Measurements from ENCODE around the gene OPCML.

GRCh38 chr11:133053124-133053776, 479.1 kb downstream of the OPCML start:
- TF ChIP-seq CTCF (IDR thresholded peaks at IDR 0.05; ENCODE audit: low read depth, low read length, poor library complexity, severe bottlenecking) (no peak), EZH2phosphoT487 (IDR thresholded peaks at IDR 0.05; ENCODE audit: borderline replicate concordance, low read length) (no peak)

Data from DOHH2 (cell line).